Thyroid gland (tissue), 4 donors: ENCODE measurements around the gene SBK3.

Experiments
- CTCF ChIP-seq, 6 experiments: fragments of 200-600 bp in 3 of 6; fragments of 450-650 bp in 3 of 6; sonication (generic) in 3 of 6; IDR thresholded peaks; one replicate each; pipeline ENCODE4 v1.5.1; 2016 to 2019; ENCODE audit warnings: antibody characterized with exemption in 6 of 6, mild to moderate bottlenecking in 2 of 6, inconsistent platforms in 1 of 6, moderate library complexity in 1 of 6
- POLR2A ChIP-seq, 2 donors: fragments of 450-650 bp; IDR thresholded peaks; one replicate each; pipeline ENCODE4 v1.6.1; 2017; ENCODE audit warnings: antibody characterized with exemption in 2 of 2, mild to moderate bottlenecking in 2 of 2, moderate library complexity in 1 of 2

- TF ChIP-seq POLR2A (IDR thresholded peaks at IDR 0.05) (no peak), CTCF (IDR thresholded peaks at IDR 0.05) (no peak)
These were observed 24.6 kb downstream of the SBK3 start for GRCh38 chr19:55520691-55521292.
